GM12872 (cell line): ENCODE measurements around the gene CPLX4.

Experiments
- CTCF ChIP-seq: IDR thresholded peaks from 3 replicates; pipeline ENCODE4 v1.5.1; 2011; ENCODE audit warnings: low read depth, mild to moderate bottlenecking, low read length, moderate library complexity; ENCODE audit not compliant: insufficient read depth

CPLX4 gene

DNA sequence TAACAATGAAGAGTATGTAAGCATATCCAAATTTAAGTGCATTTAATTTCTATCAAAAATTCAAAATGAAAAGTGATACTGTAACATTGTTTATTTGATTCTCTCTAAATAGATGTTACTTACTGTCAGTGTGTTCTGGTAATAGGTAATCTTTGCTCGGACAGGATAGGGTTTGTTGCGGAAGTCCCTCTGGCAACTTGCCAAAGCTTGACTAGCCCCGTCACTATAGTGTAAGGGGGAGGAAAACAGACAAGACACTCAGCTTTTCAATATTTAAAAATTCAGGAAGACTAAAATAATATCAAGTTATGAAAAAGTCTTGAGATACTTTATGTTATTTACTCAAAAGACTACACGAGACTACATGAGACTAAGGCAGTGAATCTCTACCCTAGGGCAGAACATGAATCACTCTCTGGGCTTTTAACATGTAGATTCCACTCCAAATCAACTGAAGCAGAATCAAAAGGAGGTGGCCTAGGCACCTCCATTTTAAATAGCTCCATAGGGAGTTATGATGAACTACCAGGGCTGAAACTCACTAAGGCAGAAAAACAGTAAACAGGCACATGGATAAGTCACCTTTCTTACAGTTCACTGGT lies 34.7 kb upstream of the CPLX4 start:
- TF ChIP-seq CTCF, result no peak

GRCh38 chr18:59352250-59352855 lies 33.9 kb upstream of the CPLX4 start:
- no peak for TF ChIP-seq CTCF

DNA sequence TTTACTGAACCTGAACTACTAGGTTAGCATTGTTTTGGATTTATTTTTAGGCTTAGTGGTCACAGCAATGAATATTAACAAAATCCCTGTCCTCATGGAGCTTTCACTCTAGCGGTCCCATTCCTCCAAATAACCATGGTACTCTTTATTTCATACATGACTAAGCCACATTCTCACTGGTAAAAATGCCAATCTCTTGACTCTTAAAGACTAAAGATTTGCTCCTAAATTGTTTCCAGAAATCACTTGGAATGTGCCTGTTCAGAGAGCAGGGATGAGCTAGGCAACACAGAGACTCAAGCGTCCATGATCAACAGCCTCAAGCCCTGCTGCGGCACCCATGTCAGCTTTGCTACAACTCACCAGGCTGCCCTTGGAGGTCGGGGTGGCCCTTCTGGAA lies 27.1 kb upstream of the CPLX4 start:
- TF ChIP-seq CTCF, result no peak

- no peak for TF ChIP-seq CTCF
Measured at GRCh38 chr18:59344996-59345395, 26.5 kb upstream of the CPLX4 start.

- no peak for TF ChIP-seq CTCF
Measured at GRCh38 chr18:59343926-59344325, 25.5 kb upstream of the CPLX4 start.

- no peak for TF ChIP-seq CTCF
Measured at GRCh38 chr18:59340817-59341216, 22.4 kb upstream of the CPLX4 start.

DNA sequence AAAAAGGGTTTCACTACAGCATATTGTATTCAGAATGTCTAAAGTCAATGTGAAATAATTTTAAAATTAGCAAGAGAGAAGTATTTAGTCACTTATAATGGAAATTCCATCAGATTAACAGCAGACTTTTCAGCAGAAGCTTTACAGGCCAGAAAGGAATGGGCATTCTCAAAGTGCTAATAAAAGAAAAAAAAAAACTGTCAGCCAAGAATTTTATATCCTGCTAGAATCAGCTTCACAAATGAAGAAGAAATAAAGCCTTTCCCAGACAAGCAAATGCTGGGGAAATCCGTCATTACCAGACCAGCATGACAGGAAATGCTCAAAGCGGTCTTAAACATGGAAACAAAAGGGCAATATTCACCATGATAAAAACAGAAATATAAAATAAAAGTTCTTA lies 21.9 kb upstream of the CPLX4 start:
- no peak for TF ChIP-seq CTCF
